ENCODE data around the gene RPS24.

RPS24 gene

DNA sequence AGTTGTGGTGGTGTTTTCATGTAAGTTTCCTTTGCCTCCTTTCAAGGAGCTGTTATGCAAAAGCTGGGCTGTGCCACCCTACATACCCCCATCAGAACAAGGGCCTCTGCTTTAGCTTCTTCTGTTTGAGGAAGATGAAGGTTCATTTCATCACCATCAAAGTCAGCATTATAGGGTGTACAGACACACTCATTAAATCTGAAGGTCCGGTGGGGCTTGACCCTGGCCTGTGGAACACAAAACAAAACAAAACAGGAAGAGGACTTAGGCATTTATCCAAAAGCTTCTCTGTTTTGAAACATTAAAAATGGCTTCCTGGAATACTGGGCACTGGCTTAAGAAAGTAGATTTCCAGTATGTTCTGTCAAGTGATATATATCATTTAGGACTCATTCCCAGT is 20.1 kb upstream of the RPS24 start:
- no peak for TF ChIP-seq GATA3 (IDR thresholded peaks at IDR 0.05; ENCODE audit: low read depth, low read length)
- no peak for TF ChIP-seq GATA2 (IDR thresholded peaks at IDR 0.05; ENCODE audit: low read depth, low read length)

DNA sequence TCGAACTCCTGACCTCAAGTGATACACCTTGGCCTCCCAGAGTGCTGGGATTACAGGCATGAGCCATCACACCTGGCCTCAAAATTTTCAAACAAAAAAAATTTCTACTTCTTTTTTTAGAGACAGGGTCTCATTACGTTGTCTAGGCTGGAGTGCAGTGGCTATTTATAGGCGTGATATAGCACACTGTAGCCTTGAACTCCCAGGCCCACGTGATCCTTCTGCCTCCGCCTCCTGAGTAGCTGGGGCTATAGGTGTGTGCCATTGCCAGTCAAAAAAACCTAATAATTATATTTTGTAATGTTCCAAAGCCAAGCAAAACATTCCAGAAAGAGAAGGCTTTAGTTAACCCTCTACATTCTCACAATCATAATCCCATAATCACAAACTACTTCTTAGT is 18.1 kb upstream of the RPS24 start:
- TF ChIP-seq GATA2 (IDR thresholded peaks at IDR 0.05; ENCODE audit: low read depth, low read length) (no peak), GATA3 (IDR thresholded peaks at IDR 0.05; ENCODE audit: low read depth, low read length) (no peak)

DNA sequence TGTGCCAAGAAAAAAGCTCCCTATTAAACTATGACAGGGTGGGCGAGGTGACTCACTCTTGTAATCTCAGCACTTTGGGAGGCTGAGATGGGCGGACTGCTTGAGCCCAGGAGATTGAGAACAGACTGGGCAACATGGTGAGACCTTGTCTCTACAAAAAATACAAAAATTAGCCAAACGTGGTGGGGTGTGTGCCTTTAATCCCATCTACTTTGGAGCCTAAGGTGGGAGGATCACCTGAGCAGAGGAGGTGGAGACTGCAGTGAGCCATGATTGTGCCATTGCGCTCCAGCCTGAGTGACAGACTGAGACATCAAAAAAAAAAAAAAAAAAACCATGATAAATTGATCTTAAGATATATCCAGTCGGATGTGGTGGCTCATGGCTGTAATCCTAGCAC is 15.8 kb upstream of the RPS24 start:
- TF ChIP-seq GATA2 (IDR thresholded peaks at IDR 0.05; ENCODE audit: low read depth, low read length) (no peak), GATA3 (IDR thresholded peaks at IDR 0.05; ENCODE audit: low read depth, low read length) (no peak)

DNA sequence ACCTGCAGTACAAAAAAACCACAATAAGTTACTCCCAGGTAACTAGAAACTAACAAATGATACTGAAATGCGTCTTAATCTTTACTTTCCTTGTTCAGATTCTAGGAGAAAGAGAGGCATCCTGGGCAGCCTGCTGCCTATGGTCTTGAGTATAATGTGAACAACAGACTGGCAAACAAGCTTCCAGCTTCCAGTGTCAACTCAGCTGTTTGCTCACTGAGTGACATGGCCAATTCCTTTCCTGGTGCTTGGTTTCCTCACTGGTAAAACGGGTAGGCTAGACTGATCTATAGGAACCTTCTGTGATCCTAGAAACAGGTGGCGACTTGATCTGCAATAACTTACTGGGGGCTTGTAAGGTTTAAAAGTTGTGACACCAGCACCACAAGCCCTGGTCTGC is 14.4 kb upstream of the RPS24 start:
- TF ChIP-seq GATA3 (IDR thresholded peaks at IDR 0.05; ENCODE audit: low read depth, low read length) = no peak
- no peak for TF ChIP-seq GATA2 (IDR thresholded peaks at IDR 0.05; ENCODE audit: low read depth, low read length)

DNA sequence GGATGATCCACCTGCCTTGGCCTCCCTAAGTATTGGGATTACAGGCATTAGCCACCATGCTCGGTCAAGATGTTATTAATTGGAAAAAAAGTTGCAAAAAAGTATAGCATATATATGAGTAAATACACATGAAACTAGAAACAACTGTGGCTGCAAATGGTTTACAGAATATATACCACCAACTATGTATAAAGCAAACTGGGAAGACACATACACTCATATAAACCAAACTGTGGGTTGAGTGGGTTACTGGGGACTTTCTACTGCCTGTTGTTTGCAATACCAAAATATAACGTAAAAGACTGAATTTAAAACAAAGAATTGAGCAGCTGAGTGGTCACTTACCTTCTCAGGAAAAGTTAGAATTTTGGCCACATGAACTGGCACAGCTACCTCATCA is 12.5 kb upstream of the RPS24 start:
- TF ChIP-seq GATA3 (IDR thresholded peaks at IDR 0.05; ENCODE audit: low read depth, low read length) (no peak), GATA2 (IDR thresholded peaks at IDR 0.05; ENCODE audit: low read depth, low read length) (no peak)

DNA sequence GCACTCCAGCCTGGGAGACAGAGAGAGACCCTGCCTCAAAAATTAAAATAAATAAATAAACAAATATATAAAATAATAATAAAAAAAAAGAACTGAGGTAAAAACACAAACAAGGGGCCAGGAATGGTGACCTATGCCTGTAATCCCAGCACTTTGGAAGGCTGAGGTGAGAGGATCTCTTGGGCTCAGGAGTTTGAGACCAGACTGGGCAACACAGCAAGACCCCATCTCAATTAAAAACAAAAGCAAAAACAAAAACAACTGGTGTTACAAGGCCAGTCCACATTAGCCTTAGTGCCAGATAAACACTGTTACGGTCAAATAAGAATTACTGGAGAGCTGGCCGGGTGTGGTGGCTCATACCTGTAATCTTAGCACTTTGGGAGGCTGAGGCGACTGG is 9.9 kb upstream of the RPS24 start:
- TF ChIP-seq GATA2 (IDR thresholded peaks at IDR 0.05; ENCODE audit: low read depth, low read length) (no peak), GATA3 (IDR thresholded peaks at IDR 0.05; ENCODE audit: low read depth, low read length) (no peak)

DNA sequence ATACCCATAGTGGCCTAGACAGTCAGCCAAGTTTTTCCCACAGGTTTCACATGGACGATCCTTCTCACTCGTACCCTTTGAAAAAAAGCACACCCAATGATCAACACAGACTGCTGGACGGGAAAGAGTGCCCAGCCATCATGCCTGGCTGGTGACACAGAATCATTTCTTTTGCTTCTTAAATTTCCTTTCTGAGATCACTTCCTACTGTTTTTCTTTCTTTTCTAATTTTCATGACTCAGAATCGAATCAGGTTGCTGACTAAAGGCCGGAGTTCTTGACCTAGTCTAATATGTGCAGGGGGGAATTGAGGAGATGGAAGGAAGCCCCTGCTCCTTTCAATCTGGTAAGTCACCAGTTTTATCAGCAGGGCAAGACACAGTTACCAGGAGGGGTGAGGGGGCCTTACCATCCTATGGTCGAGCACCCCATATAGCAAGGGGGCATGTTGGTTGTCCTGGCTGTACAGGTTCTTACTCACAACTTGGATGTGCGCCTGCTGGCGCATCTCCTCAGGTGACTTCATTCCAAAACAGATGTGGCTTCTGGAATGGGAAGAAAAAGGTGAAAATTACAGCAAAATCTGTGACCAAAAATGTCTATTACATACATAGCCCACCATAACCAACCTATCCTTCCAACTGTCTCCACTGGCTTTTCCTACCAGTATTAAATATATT is 7.8 kb upstream of the RPS24 start:
- TF ChIP-seq GATA3 (IDR thresholded peaks at IDR 0.05; ENCODE audit: low read depth, low read length) = no peak

DNA sequence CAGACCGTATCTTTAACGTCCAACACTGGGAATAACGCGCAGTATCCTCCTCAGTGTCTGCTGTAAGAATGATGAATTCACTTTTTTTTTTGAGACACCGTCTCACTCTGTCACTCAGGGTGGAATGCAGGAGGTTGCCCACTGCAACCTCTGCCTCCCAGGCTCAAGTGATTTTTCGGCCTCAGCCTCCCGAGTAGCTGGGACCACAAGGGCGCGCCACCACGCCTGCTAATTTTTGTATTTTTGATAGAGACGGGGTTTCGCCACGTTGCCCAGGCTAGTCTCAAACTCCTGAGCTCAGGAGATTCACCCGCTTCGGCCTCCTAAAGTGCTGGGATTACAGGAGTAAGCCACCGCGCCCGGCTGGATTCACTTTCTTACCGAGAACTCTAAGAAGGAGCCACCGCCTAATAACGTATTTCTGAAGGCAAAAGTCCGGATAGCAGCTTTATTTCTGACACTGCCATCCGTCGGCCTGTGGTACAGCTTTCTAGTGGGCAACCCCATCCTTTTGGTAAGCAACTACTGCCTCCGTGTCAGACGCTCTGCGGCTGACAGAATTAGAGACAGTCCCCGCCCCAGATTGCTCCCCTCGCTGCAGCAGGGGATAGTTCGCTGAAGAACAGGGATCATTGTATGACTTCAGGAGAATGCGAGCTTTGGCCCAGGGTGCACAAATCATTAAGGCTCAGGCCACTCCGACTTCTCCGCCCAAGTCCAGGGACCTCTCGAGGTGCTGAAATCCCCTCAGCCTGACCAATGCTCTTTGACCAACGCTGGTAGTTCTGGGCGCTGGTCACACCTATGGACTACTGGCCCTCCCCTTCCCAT is 5.0 kb upstream of the RPS24 start:
- TF ChIP-seq GATA3 (IDR thresholded peaks at IDR 0.05; ENCODE audit: low read depth, low read length) (no peak), GATA2 (IDR thresholded peaks at IDR 0.05; ENCODE audit: low read depth, low read length) (no peak)

DNA sequence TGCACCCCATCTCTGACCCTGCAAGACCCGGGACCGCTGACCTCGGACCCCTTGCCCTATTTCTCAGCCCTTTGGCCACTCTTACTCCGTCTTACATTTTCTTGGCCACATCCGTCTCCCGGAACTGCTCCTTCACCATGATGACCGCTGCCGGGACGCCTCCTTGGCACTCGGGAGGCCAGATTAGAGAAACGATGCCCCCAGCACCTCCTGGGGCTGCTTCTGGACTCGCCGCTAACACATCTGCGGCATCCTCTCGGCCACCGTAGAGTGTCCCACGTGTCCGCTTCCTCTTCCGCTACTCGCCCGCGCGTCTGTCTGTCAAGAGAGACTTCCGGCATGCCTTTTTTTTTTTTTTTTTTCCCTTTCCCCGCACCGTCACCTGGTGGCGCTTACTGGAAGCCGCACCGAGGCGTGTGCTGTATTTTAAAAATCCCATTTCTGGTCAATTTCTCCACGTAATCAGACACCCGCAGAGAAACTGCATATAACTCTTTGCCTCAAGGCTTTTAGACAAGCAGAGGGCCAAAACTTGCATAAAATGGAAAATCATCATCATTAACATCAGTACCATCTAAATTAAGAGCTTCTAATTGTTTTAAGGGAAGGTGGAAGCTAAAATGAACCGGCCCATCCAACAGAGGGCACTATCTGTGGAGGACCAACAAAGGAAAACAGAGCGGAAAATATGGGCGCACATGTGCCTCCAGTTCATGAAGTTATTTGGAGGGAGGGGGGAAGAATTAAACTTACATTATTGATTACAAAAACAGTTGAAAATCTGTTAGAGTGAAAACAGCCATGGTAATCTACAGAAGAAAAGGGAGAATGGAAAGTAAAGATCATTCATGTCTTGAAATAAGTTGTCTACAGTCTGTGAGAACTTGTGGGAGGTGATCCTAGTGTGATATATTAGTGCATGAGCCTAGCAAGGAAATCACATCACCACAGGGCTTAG is 4.1 kb upstream of the RPS24 start, which contains the start of gene POLR3A:
POLR3A (minus strand) TSS at position 247 of the 958 bp plus-strand sequence; CDS start at position 139, 108 bp downstream.
- TF ChIP-seq GATA3 (IDR thresholded peaks at IDR 0.05; ENCODE audit: low read depth, low read length) = no peak
- no peak for TF ChIP-seq GATA2 (IDR thresholded peaks at IDR 0.05; ENCODE audit: low read depth, low read length)

DNA sequence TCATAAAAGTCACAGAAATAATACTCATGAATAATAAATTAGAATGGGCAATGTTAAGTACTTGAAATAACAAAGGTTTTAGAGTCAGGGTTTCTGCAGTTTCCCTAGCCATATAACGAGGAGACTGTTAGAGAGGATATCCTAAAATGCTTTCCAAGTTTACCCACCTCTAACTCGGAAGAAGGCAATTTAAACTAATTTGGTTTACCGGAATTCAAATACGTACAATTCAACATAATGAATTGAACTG is 351 bp upstream of the RPS24 start:
- no peak for TF ChIP-seq GATA2 (IDR thresholded peaks at IDR 0.05; ENCODE audit: low read depth, low read length)
- TF ChIP-seq GATA3 (IDR thresholded peaks at IDR 0.05; ENCODE audit: low read depth, low read length) = no peak

DNA sequence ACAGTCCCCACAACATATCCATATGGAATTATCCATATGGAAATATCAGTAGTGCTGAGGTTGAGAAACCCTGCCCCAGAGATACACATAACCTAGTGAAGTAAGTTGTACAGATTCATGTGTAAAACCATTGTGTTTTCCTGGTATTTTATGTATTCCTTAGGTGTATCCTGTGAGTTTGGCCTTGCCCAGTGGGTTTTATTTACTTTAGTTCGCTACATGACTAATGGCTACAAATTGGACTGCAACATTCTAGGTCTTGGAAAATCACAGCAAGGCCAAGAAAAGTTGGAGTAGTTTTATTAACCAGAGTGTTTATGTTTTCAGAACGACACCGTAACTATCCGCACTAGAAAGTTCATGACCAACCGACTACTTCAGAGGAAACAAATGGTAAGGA is 1.4 kb downstream of the RPS24 start:
- TF ChIP-seq GATA3 (IDR thresholded peaks at IDR 0.05; ENCODE audit: low read depth, low read length) (no peak), GATA2 (IDR thresholded peaks at IDR 0.05; ENCODE audit: low read depth, low read length) (no peak)

DNA sequence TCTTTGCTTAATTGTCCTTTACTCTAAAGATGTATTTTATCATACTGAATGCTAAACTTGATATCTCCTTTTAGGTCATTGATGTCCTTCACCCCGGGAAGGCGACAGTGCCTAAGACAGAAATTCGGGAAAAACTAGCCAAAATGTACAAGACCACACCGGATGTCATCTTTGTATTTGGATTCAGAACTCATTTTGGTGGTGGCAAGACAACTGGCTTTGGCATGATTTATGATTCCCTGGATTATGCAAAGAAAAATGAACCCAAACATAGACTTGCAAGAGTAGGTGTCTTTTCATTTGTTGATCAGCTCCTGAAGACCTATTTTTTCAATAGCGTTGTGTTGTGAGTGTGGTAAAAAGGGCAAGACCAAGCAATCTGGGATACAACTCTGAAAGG is 1.8 kb downstream of the RPS24 start:
- no peak for TF ChIP-seq GATA2 (IDR thresholded peaks at IDR 0.05; ENCODE audit: low read depth, low read length)
- TF ChIP-seq GATA3 (IDR thresholded peaks at IDR 0.05; ENCODE audit: low read depth, low read length) = no peak

DNA sequence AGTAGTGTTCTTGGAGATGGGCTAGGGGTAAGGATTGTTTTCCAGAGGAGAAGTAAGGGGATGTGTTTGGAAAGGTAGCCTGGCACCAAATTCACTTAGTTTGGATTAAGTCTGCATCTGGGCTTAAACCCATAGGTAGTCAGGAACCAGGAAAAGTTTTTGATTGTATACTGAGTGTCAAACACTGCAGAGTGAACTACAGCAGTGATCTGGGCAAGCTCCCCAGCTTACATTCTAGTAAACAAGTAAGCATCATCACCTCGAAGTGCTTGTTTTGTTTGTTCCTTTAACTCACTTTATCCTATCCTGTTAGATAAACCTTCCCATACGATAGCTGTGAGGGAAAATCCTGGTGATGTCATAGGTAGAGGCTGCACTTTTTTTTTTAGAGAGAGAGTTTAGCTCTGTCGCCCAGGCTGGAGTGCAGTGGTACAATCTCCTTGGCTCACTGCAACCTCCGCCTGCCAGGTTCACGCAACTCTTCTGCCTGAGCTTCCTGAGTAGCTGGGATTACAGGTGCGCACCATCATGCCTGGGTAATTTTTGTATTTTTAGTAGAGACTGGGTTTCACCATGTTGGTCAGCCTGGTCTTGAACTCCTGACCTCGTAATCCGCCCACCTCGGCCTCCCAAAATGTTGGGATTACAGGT is 2.4 kb downstream of the RPS24 start:
- no peak for TF ChIP-seq GATA2 (IDR thresholded peaks at IDR 0.05; ENCODE audit: low read depth, low read length)
- no peak for TF ChIP-seq GATA3 (IDR thresholded peaks at IDR 0.05; ENCODE audit: low read depth, low read length)

DNA sequence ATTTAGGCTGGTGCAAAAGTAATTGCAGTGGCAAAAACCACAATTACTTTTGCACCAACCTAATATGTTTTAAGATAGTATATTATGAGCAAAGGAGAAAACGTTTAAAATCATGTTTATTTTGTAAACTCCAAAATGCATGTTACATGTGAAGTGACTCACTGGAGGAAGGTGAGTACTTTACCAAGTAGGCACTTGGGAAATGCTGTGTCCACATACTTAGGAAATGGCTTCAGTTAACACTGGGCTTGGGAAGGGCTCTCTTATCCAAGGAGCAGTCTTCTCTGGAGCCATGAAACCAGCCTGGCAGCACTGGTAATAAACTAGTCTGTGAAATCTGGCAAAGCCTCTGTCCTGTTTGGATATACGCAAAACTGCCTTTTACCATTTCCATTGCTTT is 4.4 kb downstream of the RPS24 start:
- no peak for TF ChIP-seq GATA2 (IDR thresholded peaks at IDR 0.05; ENCODE audit: low read depth, low read length)
- TF ChIP-seq GATA3 (IDR thresholded peaks at IDR 0.05; ENCODE audit: low read depth, low read length) = no peak

All from SH-SY5Y (cell line).